Measurements from ENCODE around the gene SRRM3.

- TF ChIP-seq CTCF (optimal IDR thresholded peaks at IDR 0.05 in 1 of 3, IDR thresholded peaks at IDR 0.05 in 1 of 3, conservative IDR thresholded peaks at IDR 0.05 in 1 of 3; ENCODE audit: extremely low read depth in 1 of 3, insufficient read depth in 2 of 3, low read length in 3 of 3): no peak
- TF ChIP-seq EZH2 (IDR thresholded peaks at IDR 0.05; ENCODE audit: low read length): no peak
Observed at GRCh38 chr7:76252021-76252420, 50.3 kb downstream of the SRRM3 start.
